Occipital lobe (tissue), 2 donors: ENCODE results near the gene CHPF2. TPM values are rescaled to one million over a fixed set of nuclear protein-coding genes. Genes with fewer than 3 reads are reported as not detected.
A peak's percentile ranks its signal among the peaks of the same experiment; 100 is the strongest.

Experiments
- DNase-seq: peaks from one replicate; lab custom pipeline; 2025; lab: John Stamatoyannopoulos, UW
- total RNA-seq: library from RNA; depleted of rRNA; stranded (reverse); fragments of >200 nt; gene quantifications from one replicate; pipeline ENCODE4 v1.2.3, GENCODE V29; 2014

CHPF2 gene
- total RNA-seq, 1 donor from 2014 or later: 19.0 TPM

DNA sequence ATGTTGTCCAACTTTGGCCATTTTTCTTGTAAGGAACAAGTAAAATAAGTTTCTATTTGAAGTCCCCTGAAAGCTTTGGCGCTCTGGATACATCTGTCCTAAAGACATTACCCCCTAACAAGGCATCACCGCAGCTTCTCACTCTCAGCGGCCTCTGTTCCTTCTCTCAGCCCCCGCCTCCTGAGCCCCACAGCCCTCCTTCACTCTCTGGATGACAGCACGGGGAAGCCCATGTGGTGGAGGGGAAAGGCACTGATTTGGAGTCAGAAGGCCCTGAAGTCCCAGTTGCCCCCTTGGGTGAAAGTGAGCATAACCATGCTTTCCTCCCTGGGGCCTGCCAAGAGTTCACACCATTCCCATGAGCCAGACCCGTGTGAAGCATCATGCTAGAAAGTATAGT is 26.6 kb upstream of the CHPF2 start:
- DNase-seq: no peak

DNA sequence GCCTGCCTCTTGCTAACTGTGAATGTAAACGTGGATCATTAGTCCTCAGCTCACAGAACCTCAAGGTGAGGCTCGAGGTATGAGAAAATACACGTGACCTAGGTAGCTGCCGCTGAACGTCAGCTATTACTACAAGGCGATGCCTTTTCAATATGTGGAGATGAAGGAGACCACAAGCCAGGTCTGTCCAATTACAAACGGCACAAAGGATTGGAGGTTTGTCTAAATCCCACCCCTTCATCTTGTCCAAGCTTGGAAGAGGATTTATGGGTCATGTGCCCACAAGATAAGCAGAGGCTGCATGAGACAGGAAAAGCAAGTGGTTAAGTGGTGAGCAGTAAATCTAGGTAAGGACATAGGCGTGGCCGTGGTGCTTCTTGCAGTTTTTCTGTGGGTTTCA is 25.4 kb upstream of the CHPF2 start:
- DNase-seq: no peak

DNA sequence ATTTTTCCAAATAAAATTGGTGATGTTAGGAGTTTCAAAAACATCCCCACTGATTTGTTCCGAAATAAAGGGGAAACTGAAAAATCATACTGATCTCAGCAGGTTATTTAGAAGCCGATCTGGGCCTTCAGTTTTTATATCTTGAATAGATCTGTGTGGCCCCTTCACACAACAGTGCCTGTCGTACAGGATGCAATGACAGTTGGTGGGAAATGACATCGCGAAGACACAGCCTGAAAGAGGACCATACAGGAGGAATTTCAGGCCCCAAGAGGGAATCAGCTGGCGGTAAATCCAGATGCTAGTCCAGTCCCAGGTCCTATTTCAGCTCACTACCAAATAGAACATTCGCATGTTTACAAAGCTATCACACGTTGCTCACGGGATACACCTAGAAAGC is 25.0 kb upstream of the CHPF2 start:
- DNase-seq: no peak

DNA sequence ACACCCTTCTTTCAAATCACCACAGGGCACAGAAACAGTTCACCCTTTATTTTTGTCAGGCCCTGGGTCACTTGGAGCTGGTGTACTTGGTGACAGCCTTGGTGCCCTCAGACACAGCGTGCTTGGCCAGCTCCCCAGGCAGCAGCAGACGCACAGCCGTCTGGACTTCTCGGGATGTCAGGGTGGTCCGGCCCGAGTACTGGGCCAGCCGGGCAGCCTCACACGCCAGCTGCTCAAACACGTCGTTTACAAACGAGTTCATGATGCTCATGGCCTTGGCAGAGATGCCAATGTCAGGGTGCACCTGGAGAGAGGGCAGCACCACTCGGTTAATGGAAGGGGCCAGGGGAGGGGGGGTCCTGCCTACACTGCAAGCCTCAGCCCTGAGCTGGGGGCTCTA is 24.5 kb upstream of the CHPF2 start:
- no peak for DNase-seq

DNA sequence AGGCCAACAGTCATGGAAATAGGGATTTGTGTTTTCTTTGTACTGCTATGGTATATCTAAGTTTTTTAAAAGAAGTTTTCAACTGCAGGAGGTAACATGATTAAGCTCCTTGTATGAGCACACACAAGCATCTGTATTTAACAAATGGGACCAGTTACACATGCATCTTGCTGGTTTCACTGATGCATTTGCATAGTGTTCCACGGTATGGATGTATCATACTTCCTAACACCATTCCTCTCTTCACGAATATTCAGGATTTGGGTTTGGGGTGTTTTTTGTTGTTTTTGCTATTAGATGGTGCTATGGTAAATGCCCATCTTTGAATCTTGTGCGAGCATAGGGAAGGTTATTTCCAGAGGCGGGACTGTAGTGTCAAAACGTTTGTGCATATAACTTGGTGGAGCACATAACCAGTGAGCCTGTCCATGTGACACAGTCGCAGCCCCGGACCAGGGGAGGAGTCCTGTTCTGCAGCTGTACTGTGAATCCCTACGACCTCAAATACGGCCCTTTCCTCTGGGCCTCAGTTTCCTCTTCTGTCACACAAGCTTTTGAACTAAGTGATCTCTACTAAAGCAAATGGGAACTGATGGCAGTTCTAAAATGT is 23.9 kb upstream of the CHPF2 start:
- DNase-seq: no peak

DNA sequence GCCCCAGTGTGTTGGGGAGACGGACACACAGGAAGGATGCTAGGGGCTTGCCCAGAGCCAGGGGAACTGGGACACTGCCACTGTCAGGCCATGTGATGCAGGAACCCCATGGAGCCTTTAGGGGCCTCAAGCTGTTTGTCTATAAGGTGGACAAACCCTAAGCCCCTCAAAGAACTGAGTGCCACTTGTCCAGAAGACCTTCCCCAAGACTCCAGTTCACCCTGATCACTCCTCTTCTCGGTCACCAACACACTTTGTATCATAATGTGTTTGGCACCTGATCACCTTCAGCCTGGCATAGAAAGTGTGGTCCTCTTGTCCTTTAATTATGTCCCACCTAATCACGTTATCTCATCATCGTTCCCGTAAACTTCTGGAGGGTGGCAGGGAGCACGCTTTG is 22.7 kb upstream of the CHPF2 start:
- DNase-seq: no peak

DNA sequence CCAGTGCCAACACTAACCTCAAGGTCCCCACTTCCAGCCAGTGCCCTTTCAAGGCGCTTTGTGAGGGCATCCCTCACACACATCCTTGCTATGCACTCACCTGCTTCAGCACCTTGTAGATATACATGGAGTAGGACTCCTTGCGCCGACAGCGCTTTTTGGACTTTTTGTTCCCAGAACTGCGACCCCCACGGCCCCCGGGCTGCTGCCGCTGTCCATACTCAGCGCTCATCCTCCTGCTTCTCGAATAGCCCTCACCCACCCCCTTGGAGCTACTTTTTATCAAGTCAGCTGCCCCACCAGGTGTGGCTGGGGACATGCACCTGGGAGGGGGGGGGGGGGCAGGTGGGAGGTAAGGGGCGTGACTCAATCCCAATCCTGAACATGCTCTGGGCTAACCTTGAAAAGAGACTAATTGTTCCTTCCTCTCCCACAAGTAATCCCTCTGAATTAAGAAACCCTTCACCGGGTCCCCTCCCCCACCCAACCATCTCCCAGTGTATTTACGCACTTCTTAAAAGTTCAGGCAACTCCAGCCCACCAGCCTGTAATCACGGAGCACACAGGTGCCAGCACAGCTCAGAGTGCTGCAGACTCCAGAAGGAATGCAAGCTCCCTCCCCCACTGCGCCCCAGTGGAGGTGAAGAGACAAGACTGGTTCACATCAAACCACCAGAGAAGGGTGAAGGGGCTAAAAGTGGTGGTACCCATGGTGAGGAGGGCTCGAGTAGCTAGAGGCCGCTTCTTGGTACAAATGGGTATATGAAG is 22.0 kb upstream of the CHPF2 start, which contains the start of gene H2BK1:
H2BK1 (minus strand) TSS at position 402 of the 768 bp plus-strand sequence; CDS start at position 232, 170 bp downstream.
- DNase-seq: no peak

DNA sequence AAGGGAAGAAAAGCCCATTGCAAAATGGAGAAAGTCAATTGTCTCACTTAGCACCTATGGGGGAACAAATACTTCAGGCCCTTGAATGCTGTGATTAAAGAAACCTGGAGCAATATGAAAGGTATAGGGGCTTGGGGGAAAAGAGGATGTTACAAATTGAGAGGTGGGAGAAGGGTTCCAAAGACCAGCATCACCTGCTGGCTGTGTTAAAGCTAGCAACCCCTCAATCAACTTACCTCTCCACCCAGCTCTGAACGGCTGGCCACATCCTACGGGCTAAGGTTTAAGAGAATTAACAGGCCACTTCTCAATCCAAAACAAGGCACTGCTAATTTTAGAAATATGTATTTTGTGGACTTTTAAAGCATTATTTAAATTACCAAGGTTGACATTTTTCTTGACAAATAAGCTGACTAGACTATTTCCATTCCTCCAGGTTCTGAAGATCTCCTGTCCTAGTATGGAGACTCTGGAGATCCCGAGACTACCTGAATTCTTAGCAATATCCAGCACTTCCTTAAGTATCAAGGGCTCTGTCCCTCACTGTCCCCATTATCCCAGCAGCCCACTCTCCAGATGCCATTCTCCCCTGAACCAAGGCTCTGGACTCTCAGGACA is 21.0 kb upstream of the CHPF2 start:
- no peak for DNase-seq

DNA sequence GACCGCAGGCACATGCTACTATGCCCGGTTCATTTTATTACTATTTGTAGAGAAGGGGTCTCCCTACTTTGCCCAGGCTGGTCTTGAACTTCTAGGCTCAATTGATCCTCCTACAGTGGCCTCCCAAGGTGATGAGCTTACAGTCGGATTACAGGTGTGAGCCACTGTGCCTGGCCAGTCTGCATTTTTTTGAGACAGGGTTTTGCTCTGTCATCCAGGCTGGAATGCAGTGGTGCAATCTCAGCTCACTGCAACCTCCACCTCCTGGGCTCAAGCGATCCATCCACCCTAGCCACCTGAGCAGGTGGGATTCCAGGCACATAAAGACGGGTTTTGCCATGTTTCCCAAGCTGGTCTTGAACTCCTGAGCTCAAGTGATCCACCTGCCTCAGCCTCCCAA is 19.7 kb upstream of the CHPF2 start:
- no peak for DNase-seq

DNA sequence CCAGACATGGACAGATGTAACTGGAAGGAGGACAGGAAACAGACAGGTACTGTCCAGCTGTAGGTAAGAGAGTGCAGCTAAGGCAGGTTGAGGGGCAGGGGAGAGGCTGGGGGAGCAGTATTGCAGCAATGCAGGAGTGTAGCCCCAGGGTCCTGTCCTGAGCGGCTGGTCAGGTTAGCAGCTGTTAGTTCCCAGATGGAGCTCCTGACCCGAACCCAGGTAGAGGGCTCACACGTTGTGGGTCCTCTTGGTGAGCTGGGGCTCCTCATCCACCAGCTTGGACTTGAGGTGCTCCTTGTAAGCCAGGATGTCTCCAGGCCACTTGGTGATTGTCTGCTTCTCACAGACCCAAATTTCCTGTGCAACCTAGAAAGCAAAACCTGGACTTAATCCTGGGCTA is 18.5 kb upstream of the CHPF2 start:
- DNase-seq: no peak

DNA sequence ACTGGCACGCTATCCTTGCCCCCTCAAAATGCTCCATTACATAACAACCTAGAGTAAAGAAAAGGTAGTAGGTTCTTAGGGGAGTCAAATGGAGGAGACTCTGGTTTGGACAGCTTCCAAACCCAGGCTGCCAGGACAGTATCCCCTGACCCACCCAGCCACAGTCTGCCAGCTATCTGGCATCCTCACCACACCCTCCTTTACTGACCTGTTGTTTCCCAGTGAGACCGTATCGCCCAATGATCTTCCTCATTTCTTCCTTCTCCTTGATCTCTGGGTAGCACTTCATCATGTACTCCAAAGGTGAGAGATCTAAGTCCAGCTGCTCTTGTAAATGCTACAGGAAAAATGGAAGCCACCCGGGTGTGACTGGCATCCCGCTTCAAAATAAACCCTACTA is 16.9 kb upstream of the CHPF2 start:
- DNase-seq: no peak

DNA sequence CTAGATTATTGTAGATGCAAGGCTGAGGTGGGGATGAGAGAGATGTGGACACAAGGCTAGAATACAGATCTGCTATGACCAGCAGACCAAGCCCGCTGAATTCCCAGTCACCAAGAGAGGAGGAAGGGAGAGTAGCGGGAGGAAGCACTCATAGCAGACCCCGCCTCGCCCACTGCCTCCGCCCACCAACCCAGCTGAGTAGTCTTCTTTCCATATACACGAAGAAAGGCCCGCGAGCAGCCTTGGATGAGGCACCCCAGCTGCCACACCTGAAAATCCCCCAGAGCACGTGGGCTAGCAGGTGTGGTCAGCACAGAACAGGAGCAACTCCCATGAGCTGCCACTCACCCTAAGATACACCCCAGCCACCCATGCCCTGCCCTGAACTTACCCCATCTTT is 14.1 kb upstream of the CHPF2 start:
- no peak for DNase-seq

DNA sequence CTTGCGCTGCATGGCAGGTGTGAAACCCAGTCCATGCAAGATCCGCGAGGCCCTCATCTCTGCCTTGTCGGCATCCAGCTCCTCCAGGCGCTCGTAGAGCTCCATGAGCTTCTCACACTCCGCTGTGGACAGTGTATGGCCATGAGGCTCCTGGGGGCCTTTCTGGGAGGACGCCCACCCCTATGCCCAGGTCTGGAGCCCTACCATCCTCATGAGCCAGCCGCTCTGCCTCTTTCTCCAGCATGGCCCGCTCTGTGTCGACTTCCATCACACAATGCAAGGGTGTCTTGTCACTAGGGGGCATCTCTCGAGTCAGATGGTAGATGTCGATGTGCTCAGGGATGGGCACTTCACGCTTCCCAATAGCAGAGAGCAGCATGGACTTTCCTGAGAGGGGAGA is 8.6 kb upstream of the CHPF2 start:
- DNase-seq: no peak

DNA sequence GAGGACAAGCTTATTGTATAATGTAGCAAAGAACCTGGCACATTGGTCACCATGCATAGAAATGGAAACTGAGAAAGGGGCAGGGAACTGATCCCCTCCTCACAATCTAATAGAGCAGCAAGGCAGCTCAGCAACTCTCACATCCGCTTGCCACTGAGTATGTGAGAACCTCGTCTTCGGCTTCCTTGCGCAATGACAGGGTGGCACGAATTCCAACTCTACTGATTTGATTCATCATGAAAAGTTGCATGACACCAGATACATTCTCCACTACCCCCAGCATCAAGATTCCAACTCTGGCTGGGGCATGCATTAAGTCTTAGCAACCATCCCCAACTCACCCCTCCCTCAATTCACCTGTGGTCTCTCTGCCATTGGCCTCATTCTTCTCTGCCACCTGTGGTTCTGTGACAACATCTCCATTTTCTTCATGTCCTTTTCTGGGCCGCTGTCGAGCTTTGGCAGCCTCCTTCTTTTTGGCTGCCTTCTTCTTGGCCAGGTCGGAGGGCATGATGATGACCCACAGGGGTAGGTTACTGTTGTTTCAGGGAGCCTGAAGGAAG is 6.3 kb upstream of the CHPF2 start:
- no peak for DNase-seq

DNA sequence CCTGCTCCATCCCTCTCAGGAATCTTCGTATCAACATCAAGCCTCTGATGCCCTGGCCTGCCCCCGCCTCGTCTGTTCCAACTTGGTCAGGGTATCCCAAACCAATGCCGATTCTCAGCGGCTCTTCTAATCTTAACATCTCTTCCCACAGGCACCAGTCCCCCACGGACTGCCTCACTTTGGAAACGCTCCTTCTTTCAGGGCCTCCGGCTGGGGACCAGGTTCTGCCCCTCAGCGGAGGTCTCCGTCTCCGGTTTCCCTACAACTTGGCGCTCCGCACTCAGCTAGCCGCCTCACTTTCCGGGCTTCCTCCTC is 5.8 kb upstream of the CHPF2 start:
- DNase-seq: no peak

DNA sequence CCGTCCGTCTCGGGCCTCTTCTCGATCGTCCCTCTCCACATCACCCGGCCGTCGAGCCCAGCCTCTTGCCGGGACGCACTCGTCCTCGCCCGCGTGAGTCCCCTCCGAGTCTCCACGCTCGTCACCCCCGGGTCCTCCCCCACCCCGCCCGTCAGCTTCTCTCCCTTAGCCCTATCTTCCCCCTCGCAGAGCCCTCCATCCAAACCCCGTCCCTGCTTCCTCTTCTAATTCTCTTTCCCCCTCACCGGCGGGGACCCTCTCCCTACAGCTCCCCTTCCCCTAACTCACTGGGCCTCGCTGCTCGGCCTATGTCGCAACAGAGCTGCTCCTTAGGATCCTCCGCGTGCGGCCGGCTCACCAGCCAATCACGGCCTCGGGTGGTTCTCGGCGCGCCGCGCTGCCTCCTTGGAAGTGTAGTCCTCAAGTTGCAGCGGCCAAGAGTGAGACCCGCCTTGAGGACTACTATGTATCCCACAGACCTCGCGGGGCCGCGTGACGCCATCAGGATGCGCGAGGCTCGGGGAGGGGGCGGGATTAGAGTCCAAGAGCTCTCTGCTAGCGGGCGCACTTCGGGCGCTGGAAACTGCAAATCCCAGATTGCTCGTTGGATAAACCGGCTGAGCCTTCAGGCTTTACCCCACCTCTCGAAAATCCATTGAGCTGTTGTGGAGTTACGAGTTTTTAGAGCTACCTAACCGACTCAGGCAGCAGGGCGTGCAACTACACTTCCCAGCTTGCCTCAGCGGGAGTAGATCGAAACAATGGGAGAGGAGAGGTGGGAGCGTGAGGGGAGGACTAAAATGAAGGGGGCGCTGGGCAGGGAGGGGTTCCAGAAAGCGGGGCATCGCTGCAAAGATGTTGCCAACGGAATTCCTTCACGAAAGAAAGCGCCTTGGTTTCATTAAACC is 5.2 kb upstream of the CHPF2 start, which contains the start of gene ABCF2:
ABCF2 (minus strand) TSS at position 331 of the 908 bp plus-strand sequence. CDS start 747 bp downstream, outside the sequence.
- peak; percentile 100 for DNase-seq

DNA sequence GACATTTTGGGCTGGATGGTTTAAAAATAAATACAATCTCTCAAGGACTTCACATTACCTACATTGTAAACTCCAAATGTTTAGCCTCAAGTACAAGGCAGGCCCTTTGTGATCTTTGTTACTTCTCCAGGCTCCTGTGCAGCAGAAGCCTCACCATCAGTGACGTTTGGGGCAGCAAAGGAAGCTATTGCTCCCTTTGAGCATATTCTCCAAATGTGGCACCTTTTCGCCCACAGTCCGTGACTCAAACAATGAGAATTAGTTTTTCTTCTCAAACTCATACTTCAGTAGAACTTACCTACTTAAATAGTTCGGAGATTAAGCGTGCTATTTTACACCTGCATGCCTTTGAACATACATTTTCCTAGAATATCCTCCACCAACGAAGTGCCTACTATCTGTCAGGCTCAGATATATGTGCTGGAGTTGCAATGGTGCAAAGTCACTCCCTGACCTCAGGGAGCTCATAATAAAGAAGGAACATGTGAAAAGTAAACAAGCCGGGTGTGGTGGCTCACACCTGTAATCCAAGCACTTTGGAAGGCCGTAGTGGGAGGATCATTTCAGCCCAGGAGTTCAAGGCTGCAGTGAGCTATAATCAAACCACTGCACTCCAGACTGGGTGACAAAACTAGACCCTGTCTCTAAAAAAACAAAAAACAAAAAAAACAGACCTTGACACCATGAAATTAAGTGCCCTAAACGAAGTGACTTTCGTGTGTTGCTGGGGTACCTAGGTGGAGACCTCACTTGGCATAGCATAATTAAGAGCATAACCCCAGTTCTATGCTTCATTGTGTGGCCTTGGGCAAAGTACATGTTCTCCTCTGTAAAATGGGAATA is 4.0 kb upstream of the CHPF2 start:
- no peak for DNase-seq

DNA sequence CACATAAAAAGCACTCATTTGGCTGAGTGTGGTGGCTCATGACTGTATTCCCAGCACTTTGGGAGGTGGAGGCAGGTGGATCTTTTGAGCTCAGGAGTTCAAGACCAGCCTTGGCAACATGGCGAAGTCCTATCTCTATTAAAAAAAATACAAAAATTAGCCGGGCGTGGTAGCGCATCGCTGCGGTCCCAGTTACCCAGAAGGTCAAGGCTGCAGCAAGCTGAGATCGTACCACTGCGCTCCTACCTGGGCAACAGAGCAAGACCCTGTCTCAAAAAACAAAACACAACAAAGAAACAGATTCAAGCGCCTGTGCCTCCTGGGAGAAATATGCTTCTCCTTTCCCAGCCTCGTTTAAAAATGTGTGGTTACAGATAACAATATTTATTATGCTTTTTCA is 3.0 kb upstream of the CHPF2 start:
- no peak for DNase-seq

DNA sequence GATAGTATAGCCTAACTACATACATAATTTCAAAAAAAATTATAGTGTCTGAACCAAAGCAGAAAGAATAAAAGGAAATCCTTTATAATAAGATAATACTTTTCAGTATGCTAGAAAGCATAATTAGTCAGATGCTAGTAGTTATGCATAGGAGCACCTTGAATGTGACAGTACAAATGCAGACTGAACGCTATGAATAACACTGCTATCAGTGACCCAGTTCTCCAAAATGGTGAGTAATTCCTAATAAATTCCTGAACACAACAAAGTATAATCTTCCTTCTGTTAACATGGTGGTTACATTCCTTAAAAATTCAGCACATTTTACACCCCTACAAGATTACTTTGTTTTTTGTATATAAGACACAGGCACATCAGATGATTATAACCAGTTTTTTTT is 1.2 kb upstream of the CHPF2 start:
- no peak for DNase-seq

DNA sequence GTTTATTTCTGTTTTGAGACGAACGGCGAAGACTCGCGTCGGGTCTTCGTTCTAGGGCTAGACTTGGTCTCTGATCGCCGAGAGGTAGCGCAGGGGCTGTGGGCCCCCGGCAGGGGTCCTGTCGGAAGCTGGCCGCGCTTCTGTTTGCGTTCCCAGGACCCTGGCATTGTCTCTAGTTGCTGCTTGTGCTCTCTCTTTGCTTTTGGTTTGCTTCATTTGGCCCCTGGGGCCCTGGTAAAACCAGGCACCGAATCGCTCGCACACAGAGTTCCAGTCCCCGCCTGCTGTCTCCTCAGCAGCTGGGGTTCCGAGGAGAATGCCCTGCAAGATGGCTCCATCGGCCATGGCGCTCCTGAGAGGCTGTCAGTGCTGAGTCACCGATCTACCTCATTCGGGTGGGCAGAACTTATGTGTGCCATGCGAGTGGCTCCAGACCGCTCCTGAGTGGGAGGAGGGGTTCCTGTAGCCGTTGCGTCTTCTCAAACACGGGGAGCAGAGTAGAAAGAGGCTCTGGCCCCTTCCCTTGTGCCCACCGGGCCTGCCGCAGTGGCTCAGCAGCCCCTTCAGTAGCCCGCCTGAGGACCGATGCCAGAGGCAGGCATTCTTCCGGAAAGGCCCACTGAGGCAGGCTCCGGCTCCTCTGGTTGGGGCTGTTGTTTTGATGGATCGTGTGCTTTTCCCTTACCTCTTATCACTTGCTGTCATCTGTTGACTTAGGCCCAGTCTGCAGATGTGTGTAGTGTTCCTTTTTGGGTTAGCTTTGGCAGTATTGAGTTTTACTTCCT is 826 bp downstream of the CHPF2 start:
- DNase-seq: peak; percentile 75
